Testis (tissue), 2 donors: ENCODE measurements around the gene CDK10.

ENCODE experiments used
- CTCF ChIP-seq, 3 experiments: fragments of 450-650 bp in 2 of 3; fragments of 200-600 bp in 1 of 3; sonication (generic) in 1 of 3; IDR thresholded peaks; one replicate each; pipeline ENCODE4 v1.5.1; 2016 to 2019; ENCODE audit warnings: antibody characterized with exemption in 3 of 3, mild to moderate bottlenecking in 2 of 3, moderate library complexity in 1 of 3
- POLR2A ChIP-seq: fragments of 450-650 bp; IDR thresholded peaks from one replicate; pipeline ENCODE4 v1.6.1; 2017; ENCODE audit warnings: antibody characterized with exemption, mild to moderate bottlenecking, moderate library complexity

GRCh38 chr16:89716493-89716892 lies 30.0 kb downstream of the CDK10 start:
- TF ChIP-seq CTCF (IDR thresholded peaks at IDR 0.05): no peak
- no peak for TF ChIP-seq POLR2A
